HUES6 (cell line): ENCODE data around the gene DMAC2.

ENCODE experiments used
- H3K27ac ChIP-seq: 2 replicates; pipeline ENCODE4 v1.7.0; 2013; ENCODE audit warnings: low read depth, mild to moderate bottlenecking, low read length, inconsistent platforms
- H3K27me3 ChIP-seq: 2 replicates; pipeline ENCODE4 v1.6.1; 2013; ENCODE audit warnings: low read length; ENCODE audit not compliant: control insufficient read depth, insufficient read depth
- H3K36me3 ChIP-seq: 2 replicates; pipeline ENCODE4 v1.6.1; 2013; ENCODE audit warnings: low read length; ENCODE audit not compliant: control insufficient read depth, insufficient read depth
- H3K4me1 ChIP-seq: 2 replicates; pipeline ENCODE4 v1.6.1; 2013; ENCODE audit warnings: low read length; ENCODE audit not compliant: control insufficient read depth, insufficient read depth
- H3K4me3 ChIP-seq: 2 replicates; pipeline ENCODE4 v1.5.1; 2013; ENCODE audit warnings: low read depth, low read length
- H3K9ac ChIP-seq: one replicate; pipeline ENCODE4 v1.6.1; 2013; ENCODE audit warnings: mild to moderate bottlenecking, low read length
- H3K9me3 ChIP-seq: 2 replicates; pipeline ENCODE4 v1.6.1; 2013; ENCODE audit warnings: low read depth, low read length; ENCODE audit not compliant: control insufficient read depth, insufficient read depth

The DMAC2 gene

GRCh38 chr19:41420101-41420880 is 19.4 kb downstream of the DMAC2 start:
- Histone ChIP-seq H3K36me3 (peaks cover 53% of the 10 kb centered on the region), H3K27ac (no peak overlapping the region), H3K9me3 (no peaks in the 10 kb centered on the region), H3K27me3 (no peaks in the 10 kb centered on the region), H3K9ac (no peak overlapping the region), H3K4me3 (no peak overlapping the region), H3K4me1 (no peaks in the 10 kb centered on the region; the same call in 1 of the 2 replicates)

- Histone ChIP-seq H3K4me3 (no peak overlapping the region), H3K9ac (no peak overlapping the region), H3K9me3 (no peaks in the 10 kb centered on the region), H3K27me3 (no peaks in the 10 kb centered on the region), H3K4me1 (no peaks in the 10 kb centered on the region; the same call in 1 of the 2 replicates), H3K36me3 (peaks cover 50% of the 10 kb centered on the region), H3K27ac (no peak overlapping the region)
These were observed 23.5 kb downstream of the DMAC2 start for GRCh38 chr19:41416194-41416674.

- H3K4me1 ChIP-seq: no peaks in the 10 kb centered on the region
- no peaks in the 10 kb centered on the region for H3K27me3 ChIP-seq
- H3K27ac ChIP-seq: no peak overlapping the region
- H3K4me3 ChIP-seq: no peak overlapping the region
- peaks cover 56% of the 10 kb centered on the region for H3K36me3 ChIP-seq
- H3K9me3 ChIP-seq: no peaks in the 10 kb centered on the region
- no peak overlapping the region for H3K9ac ChIP-seq
These were observed 24.5 kb downstream of the DMAC2 start for GRCh38 chr19:41415154-41415571.

- Histone ChIP-seq H3K36me3 (peaks cover 52% of the 10 kb centered on the region), H3K9ac (no peak overlapping the region), H3K4me1 (no peaks in the 10 kb centered on the region; the same call in 1 of the 2 replicates), H3K27ac (no peak overlapping the region), H3K9me3 (no peaks in the 10 kb centered on the region), H3K27me3 (no peaks in the 10 kb centered on the region), H3K4me3 (no peak overlapping the region)
These were observed 25.3 kb downstream of the DMAC2 start for GRCh38 chr19:41414461-41414860.

GRCh38 chr19:41413947-41414346 is 25.8 kb downstream of the DMAC2 start:
- Histone ChIP-seq H3K27me3 (no peaks in the 10 kb centered on the region), H3K4me1 (peaks cover 4% of the 10 kb centered on the region; the same call in 1 of the 2 replicates), H3K4me3 (no peak overlapping the region), H3K9ac (no peak overlapping the region), H3K27ac (no peak overlapping the region), H3K9me3 (no peaks in the 10 kb centered on the region), H3K36me3 (peaks cover 47% of the 10 kb centered on the region)

- Histone ChIP-seq H3K27ac (no peak overlapping the region), H3K9ac (no peak overlapping the region), H3K36me3 (peaks cover 44% of the 10 kb centered on the region)
These were observed 26.8 kb downstream of the DMAC2 start for GRCh38 chr19:41412953-41413352.

GRCh38 chr19:41411968-41412265 is 27.8 kb downstream of the DMAC2 start:
- H3K27ac ChIP-seq: no peak overlapping the region
- H3K9me3 ChIP-seq: no peaks in the 10 kb centered on the region
- H3K4me1 ChIP-seq: peaks cover 18% of the 10 kb centered on the region; the same call in 1 of the 2 replicates
- H3K9ac ChIP-seq: no peak overlapping the region
- H3K36me3 ChIP-seq: peaks cover 39% of the 10 kb centered on the region
- no peak overlapping the region for H3K4me3 ChIP-seq
- no peaks in the 10 kb centered on the region for H3K27me3 ChIP-seq

More at GRCh38 chr19:41412953-41413352, 26.8 kb downstream of the DMAC2 start:
- Histone ChIP-seq H3K9me3 (no peaks in the 10 kb centered on the region), H3K27me3 (no peaks in the 10 kb centered on the region), H3K4me3 (no peak overlapping the region), H3K4me1 (peaks cover 9% of the 10 kb centered on the region; the same call in 1 of the 2 replicates)

GRCh38 chr19:41411100-41411967 is 28.4 kb downstream of the DMAC2 start:
- Histone ChIP-seq H3K27ac (no peak overlapping the region), H3K9ac (no peak overlapping the region), H3K27me3 (no peaks in the 10 kb centered on the region), H3K9me3 (no peaks in the 10 kb centered on the region), H3K4me1 (peaks cover 20% of the 10 kb centered on the region; the same call in 1 of the 2 replicates), H3K4me3 (no peak overlapping the region), H3K36me3 (peaks cover 39% of the 10 kb centered on the region)

- Histone ChIP-seq H3K27ac (no peak overlapping the region), H3K36me3 (peaks cover 35% of the 10 kb centered on the region), H3K9ac (no peak overlapping the region), H3K27me3 (no peaks in the 10 kb centered on the region), H3K4me3 (no peak overlapping the region), H3K4me1 (peaks cover 25% of the 10 kb centered on the region; the same call in 1 of the 2 replicates), H3K9me3 (no peaks in the 10 kb centered on the region)
These were observed 29.2 kb downstream of the DMAC2 start for GRCh38 chr19:41410336-41411054.

- H3K27ac ChIP-seq: no peak overlapping the region
- no peak overlapping the region for H3K9ac ChIP-seq
- H3K4me1 ChIP-seq: peaks cover 25% of the 10 kb centered on the region; the same call in 1 of the 2 replicates
- H3K9me3 ChIP-seq: no peaks in the 10 kb centered on the region
- H3K36me3 ChIP-seq: peaks cover 24% of the 10 kb centered on the region
- H3K27me3 ChIP-seq: no peaks in the 10 kb centered on the region
- no peak overlapping the region for H3K4me3 ChIP-seq
These were observed 30.4 kb downstream of the DMAC2 start for GRCh38 chr19:41409288-41409687.
